Dendritic cell treated with granulocyte-macrophage colony-stimulating factor and Interleukin-4, amounts not matched to agents 40 ng/mL and 50 ng/mL, for 4 days (primary cell): ENCODE measurements around the gene RUNX2.

Source experiments
- H3K27ac Mint-ChIP-seq: one replicate; pipeline ENCODE4 v1.8.0; 2022; ENCODE audit warnings: mild to moderate bottlenecking, mixed read lengths
- H3K27me3 Mint-ChIP-seq: one replicate; pipeline ENCODE4 v1.8.0; 2022; ENCODE audit warnings: mild to moderate bottlenecking, mixed read lengths
- H3K36me3 Mint-ChIP-seq: one replicate; pipeline ENCODE4 v1.8.0; 2022; ENCODE audit warnings: low read depth, mixed read lengths
- H3K4me1 Mint-ChIP-seq: one replicate; pipeline ENCODE4 v1.8.0; 2022; ENCODE audit warnings: low read depth, mixed read lengths
- H3K4me3 Mint-ChIP-seq: one replicate; pipeline ENCODE4 v1.8.0; 2022; ENCODE audit warnings: mild to moderate bottlenecking, moderate library complexity, mixed read lengths
- H3K9me3 Mint-ChIP-seq: one replicate; pipeline ENCODE4 v1.8.0; 2022; ENCODE audit warnings: mixed read lengths
- intact Hi-C: fragments of 100-400 bp; cut with micrococcal nuclease; formaldehyde crosslinking; loops from one replicate; pipeline ENCODE4 v1.15.0; 2022

Gene RUNX2

GRCh38 chr6:45371924-45372573 is 43.9 kb downstream of the RUNX2 start:
- peaks cover 23% of the 10 kb centered on the region for H3K4me1 Mint-ChIP-seq
- H3K27ac Mint-ChIP-seq, result no peak overlapping the region
- no peaks in the 10 kb centered on the region for H3K9me3 Mint-ChIP-seq
- H3K4me3 Mint-ChIP-seq, result no peak overlapping the region
- intact Hi-C loops, result no loop called here
- H3K27me3 Mint-ChIP-seq, result no peaks in the 10 kb centered on the region
- no peaks in the 10 kb centered on the region for H3K36me3 Mint-ChIP-seq

- intact Hi-C loops, result loop anchor here (5.0 kb wide), 2 partner anchors 47 to 337 kb away; no protein-coding TSS in a partner anchor
- Mint-ChIP-seq H3K4me1 (peaks cover 23% of the 10 kb centered on the region), H3K27me3 (no peaks in the 10 kb centered on the region), H3K36me3 (peaks cover 15% of the 10 kb centered on the region), H3K27ac (no peak overlapping the region), H3K9me3 (no peaks in the 10 kb centered on the region), H3K4me3 (no peak overlapping the region)
Measured at GRCh38 chr6:45375449-45375848, 47.3 kb downstream of the RUNX2 start.

DNA sequence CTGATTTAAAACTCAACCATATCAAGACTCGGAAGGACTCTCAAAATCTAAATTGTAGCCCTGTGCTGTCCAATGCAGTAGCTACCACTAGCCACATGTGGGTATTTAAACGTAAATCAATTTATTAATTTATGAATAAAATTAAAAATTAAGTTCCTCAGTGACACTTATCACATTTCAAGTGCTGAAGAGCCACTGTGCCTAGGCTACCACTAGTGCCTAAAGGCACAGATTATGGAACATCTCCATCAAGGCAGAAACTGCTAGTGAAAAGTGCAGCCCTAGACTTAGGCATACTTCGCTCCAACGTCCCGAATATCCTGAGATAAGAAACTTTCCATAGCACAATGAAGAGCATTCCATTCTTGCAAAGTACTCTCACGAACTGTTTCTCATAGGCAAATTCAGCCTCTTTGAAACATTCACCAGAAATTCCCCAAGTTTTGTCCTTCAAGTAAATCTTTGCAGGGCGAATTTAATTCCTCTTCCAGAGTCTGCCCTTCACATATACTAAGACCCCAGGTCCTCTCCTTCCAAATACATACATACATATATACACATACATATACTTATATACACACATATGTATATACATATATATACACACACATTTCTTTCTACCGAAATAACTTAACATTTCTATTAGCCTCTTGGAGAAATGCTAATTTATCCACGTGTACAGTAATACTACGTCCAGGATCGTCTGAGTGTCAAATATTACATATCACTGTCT is 48.3 kb downstream of the RUNX2 start:
- Mint-ChIP-seq H3K4me3 (peak overlapping the region; percentile 95), H3K27me3 (no peaks in the 10 kb centered on the region), H3K36me3 (peaks cover 15% of the 10 kb centered on the region), H3K4me1 (peaks cover 23% of the 10 kb centered on the region), H3K9me3 (no peaks in the 10 kb centered on the region), H3K27ac (peak overlapping the region; percentile 99)
- intact Hi-C loops, result loop anchor here (5.0 kb wide), 2 partner anchors 46 to 336 kb away; no protein-coding TSS in a partner anchor

GRCh38 chr6:45377043-45377553 is 49.0 kb downstream of the RUNX2 start:
- Mint-ChIP-seq H3K4me3 (peak overlapping the region; percentile 95), H3K27me3 (no peaks in the 10 kb centered on the region), H3K36me3 (peaks cover 15% of the 10 kb centered on the region), H3K27ac (peak overlapping the region; percentile 99), H3K4me1 (peaks cover 23% of the 10 kb centered on the region), H3K9me3 (no peaks in the 10 kb centered on the region)
- intact Hi-C loops, result loop anchor here (5.0 kb wide), 2 partner anchors 45 to 335 kb away; no protein-coding TSS in a partner anchor

- peaks cover 15% of the 10 kb centered on the region for H3K36me3 Mint-ChIP-seq
- intact Hi-C loops, result loop anchor here (5.0 kb wide), 2 partner anchors 45 to 335 kb away; no protein-coding TSS in a partner anchor
- no peaks in the 10 kb centered on the region for H3K27me3 Mint-ChIP-seq
- peak within 1 kb of the TSS; percentile 95 for H3K4me3 Mint-ChIP-seq
- H3K9me3 Mint-ChIP-seq, result no peaks in the 10 kb centered on the region
- H3K27ac Mint-ChIP-seq, result peak within 1 kb of the TSS; percentile 99
- peaks cover 23% of the 10 kb centered on the region for H3K4me1 Mint-ChIP-seq
Measured at GRCh38 chr6:45377554-45378333, 49.6 kb downstream of the RUNX2 start, which contains the start of gene SUPT3H. SUPT3H (minus strand) TSS chr6:45377934.

- no peaks in the 10 kb centered on the region for H3K9me3 Mint-ChIP-seq
- intact Hi-C loops, result loop anchor here (5.0 kb wide), 2 partner anchors 44 to 334 kb away; no protein-coding TSS in a partner anchor
- peak overlapping the region; percentile 95 for H3K4me3 Mint-ChIP-seq
- no peaks in the 10 kb centered on the region for H3K27me3 Mint-ChIP-seq
- peak overlapping the region; percentile 99 for H3K27ac Mint-ChIP-seq
- peaks cover 15% of the 10 kb centered on the region for H3K36me3 Mint-ChIP-seq
- peaks cover 23% of the 10 kb centered on the region for H3K4me1 Mint-ChIP-seq
Measured at GRCh38 chr6:45378334-45378926, 50.3 kb downstream of the RUNX2 start.

GRCh38 chr6:45382391-45382790 is 54.3 kb downstream of the RUNX2 start:
- Mint-ChIP-seq H3K36me3 (peaks cover 11% of the 10 kb centered on the region), H3K4me1 (peaks cover 17% of the 10 kb centered on the region), H3K9me3 (no peaks in the 10 kb centered on the region), H3K4me3 (no peak overlapping the region), H3K27ac (no peak overlapping the region), H3K27me3 (no peaks in the 10 kb centered on the region)
- intact Hi-C loops, result no loop called here

DNA sequence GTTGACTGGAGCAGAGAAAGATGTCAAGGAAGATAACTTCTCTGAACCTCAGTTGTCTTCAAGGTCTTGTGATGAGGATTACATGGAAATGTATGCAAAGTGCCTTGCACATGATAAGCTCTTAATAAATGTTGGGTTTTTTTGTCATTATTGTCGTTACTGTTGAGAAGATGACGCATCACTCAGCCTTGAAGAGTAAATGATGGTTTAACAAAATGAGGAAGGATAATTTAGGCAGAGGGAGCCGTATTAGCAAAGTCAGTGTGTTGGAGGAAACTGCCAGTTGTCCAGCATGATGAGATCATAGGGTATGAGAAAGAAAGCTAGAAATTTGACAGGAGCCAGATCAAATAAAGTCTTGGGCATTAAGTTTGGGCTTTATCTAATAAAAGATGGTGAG is 58.4 kb downstream of the RUNX2 start:
- Mint-ChIP-seq H3K4me1 (no peaks in the 10 kb centered on the region), H3K36me3 (no peaks in the 10 kb centered on the region)

DNA sequence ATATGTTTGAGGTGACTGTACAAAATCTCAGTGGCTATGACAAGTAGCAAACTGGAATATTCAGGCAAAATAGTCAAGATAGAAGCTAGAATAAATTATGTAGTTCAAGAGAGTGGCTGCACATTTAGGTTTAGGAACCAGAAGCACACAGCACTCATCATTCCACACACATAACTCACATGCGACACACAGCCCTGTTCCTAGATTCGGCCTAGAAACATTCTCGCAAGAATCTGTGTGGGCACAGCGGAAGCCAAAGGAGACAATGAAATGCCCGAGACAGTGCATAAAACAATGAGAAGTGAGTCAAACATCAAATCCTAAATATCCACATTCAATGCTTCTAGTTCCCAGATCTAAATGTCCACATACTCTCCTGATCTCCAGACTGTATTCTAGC is 59.1 kb downstream of the RUNX2 start:
- Mint-ChIP-seq H3K27me3 (no peaks in the 10 kb centered on the region), H3K9me3 (peaks cover 8% of the 10 kb centered on the region), H3K36me3 (no peaks in the 10 kb centered on the region), H3K4me3 (no peak overlapping the region), H3K27ac (no peak overlapping the region), H3K4me1 (no peaks in the 10 kb centered on the region)
- intact Hi-C loops, result no loop called here

More for the DNA sequence above, 58.4 kb downstream of the RUNX2 start:
- peaks cover 4% of the 10 kb centered on the region for H3K9me3 Mint-ChIP-seq
- no peak overlapping the region for H3K4me3 Mint-ChIP-seq
- H3K27me3 Mint-ChIP-seq, result no peaks in the 10 kb centered on the region
- no peak overlapping the region for H3K27ac Mint-ChIP-seq
- intact Hi-C loops, result no loop called here

DNA sequence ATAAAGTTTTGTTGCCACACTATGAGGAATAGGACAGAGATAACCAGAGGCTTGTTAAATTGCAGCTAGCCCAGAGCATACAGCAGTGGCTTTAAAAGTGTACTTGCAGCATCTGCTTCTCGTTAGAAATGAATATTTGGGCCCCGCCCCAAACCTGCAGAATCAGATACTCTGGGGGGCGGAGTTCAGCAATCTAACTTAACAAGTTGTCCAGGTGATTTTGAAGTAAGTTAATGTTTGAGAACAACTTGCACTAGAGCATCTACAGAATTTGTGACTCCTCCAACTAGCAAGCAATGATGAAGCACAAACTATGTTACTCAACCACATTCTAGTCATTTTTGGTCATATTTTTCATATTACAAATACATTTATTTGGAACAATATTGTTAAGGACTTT is 60.2 kb downstream of the RUNX2 start:
- Mint-ChIP-seq H3K4me3 (no peak overlapping the region), H3K4me1 (no peaks in the 10 kb centered on the region), H3K27me3 (no peaks in the 10 kb centered on the region), H3K36me3 (no peaks in the 10 kb centered on the region), H3K9me3 (peaks cover 8% of the 10 kb centered on the region), H3K27ac (no peak overlapping the region)
- intact Hi-C loops, result no loop called here

- Mint-ChIP-seq H3K36me3 (no peaks in the 10 kb centered on the region), H3K27me3 (no peaks in the 10 kb centered on the region), H3K4me1 (no peaks in the 10 kb centered on the region), H3K27ac (no peak overlapping the region), H3K4me3 (no peak overlapping the region), H3K9me3 (peaks cover 8% of the 10 kb centered on the region)
- intact Hi-C loops, result no loop called here
Measured at GRCh38 chr6:45394586-45395095, 66.5 kb downstream of the RUNX2 start.

GRCh38 chr6:45398075-45398813 is 70.1 kb downstream of the RUNX2 start:
- H3K27ac Mint-ChIP-seq, result no peak overlapping the region
- no peaks in the 10 kb centered on the region for H3K36me3 Mint-ChIP-seq
- no peaks in the 10 kb centered on the region for H3K9me3 Mint-ChIP-seq
- no peaks in the 10 kb centered on the region for H3K4me1 Mint-ChIP-seq
- intact Hi-C loops, result no loop called here
- H3K4me3 Mint-ChIP-seq, result no peak overlapping the region
- H3K27me3 Mint-ChIP-seq, result no peaks in the 10 kb centered on the region

DNA sequence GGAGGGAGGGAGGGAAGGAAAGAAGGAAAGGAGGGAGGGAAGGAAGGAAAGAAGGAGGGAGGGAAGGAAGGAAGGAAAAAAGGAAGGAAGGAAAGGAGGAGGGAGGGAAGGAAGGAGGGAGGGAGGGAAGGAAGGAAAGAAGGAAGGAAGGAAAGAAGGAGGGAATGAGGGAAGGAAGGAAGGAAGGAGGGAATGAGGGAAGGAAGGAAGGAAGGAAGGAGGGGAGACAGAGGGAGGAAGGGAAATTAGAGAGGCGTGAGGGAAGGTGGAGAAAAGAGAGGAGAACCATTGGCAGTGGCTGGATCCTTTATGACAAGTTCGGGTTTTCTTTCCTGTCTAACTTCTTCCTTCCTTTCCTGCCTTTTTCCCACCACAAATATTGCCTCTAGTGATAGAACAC is 71.9 kb downstream of the RUNX2 start:
- Mint-ChIP-seq H3K9me3 (no peaks in the 10 kb centered on the region), H3K4me3 (no peak overlapping the region), H3K4me1 (no peaks in the 10 kb centered on the region), H3K36me3 (no peaks in the 10 kb centered on the region), H3K27me3 (no peaks in the 10 kb centered on the region), H3K27ac (no peak overlapping the region)
- intact Hi-C loops, result no loop called here
